IPS-18c (cell line): ENCODE results near the gene ZBTB34.
"Not testable (repeated sequence)": the region's sequence is repeated elsewhere in the genome, so short reads cannot be mapped to it uniquely, and the experiment has no call there.

ENCODE experiments used
- H3K4me3 ChIP-seq: 2 replicates; pipeline ENCODE4 v1.7.0; 2013; ENCODE audit warnings: low read depth, mild to moderate bottlenecking, low read length, moderate library complexity; ENCODE audit not compliant: insufficient read depth
- H3K9me3 ChIP-seq: one replicate; pipeline ENCODE4 v1.6.1; 2013; ENCODE audit warnings: mild to moderate bottlenecking, low read length, moderate library complexity; ENCODE audit not compliant: control insufficient read depth, insufficient read depth

The ZBTB34 gene

GRCh38 chr9:126860077-126860756 lies at the start of gene ZBTB34:
ZBTB34 (plus strand) TSS chr9:126860639; CDS start chr9:126879400, 18,761 bp downstream.
- Histone ChIP-seq H3K4me3 (peak within 1 kb of the TSS; percentile 75), H3K9me3 (no peaks in the 10 kb centered on the region)

- Histone ChIP-seq H3K4me3 (no peak overlapping the region), H3K9me3 (no peaks in the 10 kb centered on the region)
These were observed 47.4 kb upstream of the ZBTB34 start for GRCh38 chr9:126813072-126813471.

GRCh38 chr9:126814091-126814490 lies 46.3 kb upstream of the ZBTB34 start:
- no peak overlapping the region for H3K4me3 ChIP-seq
- H3K9me3 ChIP-seq = peaks cover 2% of the 10 kb centered on the region

- H3K4me3 ChIP-seq, H3K9me3 ChIP-seq: not testable (repeated sequence)
These were observed 42.8 kb upstream of the ZBTB34 start for GRCh38 chr9:126817615-126818014.

- peaks cover 5% of the 10 kb centered on the region for H3K9me3 ChIP-seq
These were observed 42.0 kb upstream of the ZBTB34 start for GRCh38 chr9:126818482-126818881.

GRCh38 chr9:126819482-126819881 lies 41.0 kb upstream of the ZBTB34 start:
- no peak overlapping the region for H3K4me3 ChIP-seq
- peaks cover 5% of the 10 kb centered on the region for H3K9me3 ChIP-seq

More at GRCh38 chr9:126818482-126818881, 42.0 kb upstream of the ZBTB34 start:
- H3K4me3 ChIP-seq = no peak overlapping the region

- Histone ChIP-seq H3K9me3 (peaks cover 5% of the 10 kb centered on the region), H3K4me3 (no peak overlapping the region)
These were observed 38.2 kb upstream of the ZBTB34 start for GRCh38 chr9:126822278-126822677.

GRCh38 chr9:126822873-126823272 lies 37.6 kb upstream of the ZBTB34 start:
- Histone ChIP-seq H3K9me3 (peaks cover 5% of the 10 kb centered on the region), H3K4me3 (no peak overlapping the region)

GRCh38 chr9:126824052-126824451 lies 36.4 kb upstream of the ZBTB34 start:
- not testable (repeated sequence) for H3K9me3 ChIP-seq, H3K4me3 ChIP-seq

- H3K4me3 ChIP-seq = no peak overlapping the region
- no peaks in the 10 kb centered on the region for H3K9me3 ChIP-seq
These were observed 33.2 kb upstream of the ZBTB34 start for GRCh38 chr9:126827227-126827626.

GRCh38 chr9:126829035-126829434 lies 31.4 kb upstream of the ZBTB34 start:
- no peak overlapping the region for H3K4me3 ChIP-seq
- no peaks in the 10 kb centered on the region for H3K9me3 ChIP-seq

GRCh38 chr9:126830827-126831226 lies 29.6 kb upstream of the ZBTB34 start:
- Histone ChIP-seq H3K4me3 (no peak overlapping the region), H3K9me3 (no peaks in the 10 kb centered on the region)

GRCh38 chr9:126832440-126832839 lies 28.0 kb upstream of the ZBTB34 start:
- no peak overlapping the region for H3K4me3 ChIP-seq
- no peaks in the 10 kb centered on the region for H3K9me3 ChIP-seq

- Histone ChIP-seq H3K4me3 (no peak overlapping the region), H3K9me3 (no peaks in the 10 kb centered on the region)
These were observed 27.4 kb upstream of the ZBTB34 start for GRCh38 chr9:126833020-126833419.

GRCh38 chr9:126833710-126834345 lies 26.6 kb upstream of the ZBTB34 start:
- no peaks in the 10 kb centered on the region for H3K9me3 ChIP-seq
- H3K4me3 ChIP-seq = no peak overlapping the region

- no peak overlapping the region for H3K4me3 ChIP-seq
- no peaks in the 10 kb centered on the region for H3K9me3 ChIP-seq
These were observed 25.8 kb upstream of the ZBTB34 start for GRCh38 chr9:126834672-126835071.

- Histone ChIP-seq H3K4me3 (no peak overlapping the region), H3K9me3 (no peaks in the 10 kb centered on the region)
These were observed 24.2 kb upstream of the ZBTB34 start for GRCh38 chr9:126836216-126836615.

- Histone ChIP-seq H3K9me3 (no peaks in the 10 kb centered on the region), H3K4me3 (no peak overlapping the region)
These were observed 22.2 kb upstream of the ZBTB34 start for GRCh38 chr9:126838055-126838811.
